Peyer's patch (tissue), 4 donors: Measurements from ENCODE around the gene FBXO17.

ENCODE experiments used
- POLR2A ChIP-seq, 2 donors: fragments of 450-650 bp; IDR thresholded peaks; one replicate each; pipeline ENCODE4 v1.5.1; 2017; ENCODE audit warnings: antibody characterized with exemption in 2 of 2, mild to moderate bottlenecking in 2 of 2, moderate library complexity in 2 of 2
- TF ChIP-seq, protein P1 (sequence below), 6 experiments: fragments of 450-650 bp in 4 of 6; fragments of 200-600 bp in 2 of 6; sonication (generic) in 1 of 6; IDR thresholded peaks; one replicate each; pipeline ENCODE4 v1.5.1; 2017 to 2019; ENCODE audit warnings: antibody characterized with exemption in 6 of 6, mild to moderate bottlenecking in 3 of 6, moderate library complexity in 1 of 6

DNA sequence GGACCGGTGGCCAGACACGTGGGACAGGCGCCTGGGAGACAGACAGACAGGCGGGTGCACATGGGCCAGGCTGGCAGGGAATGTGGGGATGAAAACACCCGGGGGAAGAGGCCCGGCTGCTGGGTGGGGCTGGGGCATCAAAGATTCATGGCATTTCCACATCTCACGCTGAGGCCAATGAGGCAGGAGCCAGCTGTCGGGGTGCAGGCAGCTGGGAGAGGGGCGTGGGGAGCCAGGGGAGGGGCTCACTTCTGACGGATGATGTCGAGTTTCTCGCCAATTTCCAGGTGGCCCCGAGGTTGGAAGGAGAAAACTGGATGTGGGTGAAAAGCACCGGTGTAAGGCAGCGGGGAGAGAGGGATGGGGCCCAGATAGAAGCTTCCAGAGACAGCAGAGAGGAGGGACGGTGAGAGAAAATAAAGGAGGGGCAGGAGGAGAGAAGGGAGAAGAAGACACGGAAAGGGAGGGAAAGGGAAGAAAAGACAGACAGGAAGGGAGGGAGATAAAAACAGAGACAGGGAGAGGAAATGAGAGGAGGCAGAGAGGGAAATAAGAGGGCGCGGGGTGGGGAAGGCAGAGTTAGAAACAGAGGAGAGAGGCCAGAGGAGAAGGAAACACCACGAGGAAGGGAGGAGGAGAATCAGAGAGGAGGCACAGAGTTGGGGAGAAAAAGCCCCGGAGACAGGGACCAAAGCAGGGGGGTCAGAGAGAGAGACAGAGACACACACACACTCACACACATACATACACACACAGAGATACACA is 55.5 kb downstream of the FBXO17 start:
- TF ChIP-seq, protein P1, sequence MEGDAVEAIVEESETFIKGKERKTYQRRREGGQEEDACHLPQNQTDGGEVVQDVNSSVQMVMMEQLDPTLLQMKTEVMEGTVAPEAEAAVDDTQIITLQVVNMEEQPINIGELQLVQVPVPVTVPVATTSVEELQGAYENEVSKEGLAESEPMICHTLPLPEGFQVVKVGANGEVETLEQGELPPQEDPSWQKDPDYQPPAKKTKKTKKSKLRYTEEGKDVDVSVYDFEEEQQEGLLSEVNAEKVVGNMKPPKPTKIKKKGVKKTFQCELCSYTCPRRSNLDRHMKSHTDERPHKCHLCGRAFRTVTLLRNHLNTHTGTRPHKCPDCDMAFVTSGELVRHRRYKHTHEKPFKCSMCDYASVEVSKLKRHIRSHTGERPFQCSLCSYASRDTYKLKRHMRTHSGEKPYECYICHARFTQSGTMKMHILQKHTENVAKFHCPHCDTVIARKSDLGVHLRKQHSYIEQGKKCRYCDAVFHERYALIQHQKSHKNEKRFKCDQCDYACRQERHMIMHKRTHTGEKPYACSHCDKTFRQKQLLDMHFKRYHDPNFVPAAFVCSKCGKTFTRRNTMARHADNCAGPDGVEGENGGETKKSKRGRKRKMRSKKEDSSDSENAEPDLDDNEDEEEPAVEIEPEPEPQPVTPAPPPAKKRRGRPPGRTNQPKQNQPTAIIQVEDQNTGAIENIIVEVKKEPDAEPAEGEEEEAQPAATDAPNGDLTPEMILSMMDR (IDR thresholded peaks at IDR 0.05) = no peak
- TF ChIP-seq POLR2A (IDR thresholded peaks at IDR 0.05) = no peak
